ENCODE results near the gene THRAP3.

Gene THRAP3

DNA sequence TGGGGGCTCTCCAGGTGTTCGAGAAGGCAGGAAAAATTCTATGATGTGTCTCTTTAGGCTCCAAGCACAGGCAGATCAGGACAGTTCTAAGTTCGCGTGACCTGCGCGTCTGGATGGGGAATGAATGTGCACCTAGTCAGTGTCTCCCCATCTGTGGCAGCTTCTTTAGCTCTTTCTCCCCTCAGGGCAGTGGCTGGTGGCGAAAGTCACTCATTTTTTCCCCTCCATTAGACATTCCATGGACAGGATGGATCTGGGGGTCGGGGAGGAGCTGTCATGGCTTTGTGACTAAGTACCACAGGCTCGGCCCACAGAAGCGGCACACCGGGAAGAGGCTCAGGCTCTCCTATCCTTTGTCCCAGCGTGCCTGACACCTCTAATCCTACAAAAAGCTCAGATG is 130.2 kb downstream of the THRAP3 start:
- TF ChIP-seq, protein P1, sequence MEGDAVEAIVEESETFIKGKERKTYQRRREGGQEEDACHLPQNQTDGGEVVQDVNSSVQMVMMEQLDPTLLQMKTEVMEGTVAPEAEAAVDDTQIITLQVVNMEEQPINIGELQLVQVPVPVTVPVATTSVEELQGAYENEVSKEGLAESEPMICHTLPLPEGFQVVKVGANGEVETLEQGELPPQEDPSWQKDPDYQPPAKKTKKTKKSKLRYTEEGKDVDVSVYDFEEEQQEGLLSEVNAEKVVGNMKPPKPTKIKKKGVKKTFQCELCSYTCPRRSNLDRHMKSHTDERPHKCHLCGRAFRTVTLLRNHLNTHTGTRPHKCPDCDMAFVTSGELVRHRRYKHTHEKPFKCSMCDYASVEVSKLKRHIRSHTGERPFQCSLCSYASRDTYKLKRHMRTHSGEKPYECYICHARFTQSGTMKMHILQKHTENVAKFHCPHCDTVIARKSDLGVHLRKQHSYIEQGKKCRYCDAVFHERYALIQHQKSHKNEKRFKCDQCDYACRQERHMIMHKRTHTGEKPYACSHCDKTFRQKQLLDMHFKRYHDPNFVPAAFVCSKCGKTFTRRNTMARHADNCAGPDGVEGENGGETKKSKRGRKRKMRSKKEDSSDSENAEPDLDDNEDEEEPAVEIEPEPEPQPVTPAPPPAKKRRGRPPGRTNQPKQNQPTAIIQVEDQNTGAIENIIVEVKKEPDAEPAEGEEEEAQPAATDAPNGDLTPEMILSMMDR (IDR thresholded peaks at IDR 0.05; ENCODE audit: extremely low read depth, insufficient read depth, missing control alignments) = no peak
- DNase-seq (ENCODE audit: low spot score) = no peak
- in situ Hi-C loops (cut with MboI; ENCODE audit: low pct_unique_long_range_greater_than_20kb, low sequenced_read_pairs, unreplicated experiment) = no loop called here

Data from GM13977 (cell line).